Stimulated activated CD8-positive, alpha-beta memory T cell treated with anti-CD3 and anti-CD28 coated beads, Interleukin-12 subunit alpha, Interleukin-12 subunit beta, amount 100 ng/mL, for 24 hours (primary cell): Measurements from ENCODE around the gene UMPS.

Experiments used
- DNase-seq: peaks from one replicate; pipeline ENCODE4 v3.0.0-alpha.2; 2020; ENCODE audit errors: extremely low read depth

Gene UMPS

DNA sequence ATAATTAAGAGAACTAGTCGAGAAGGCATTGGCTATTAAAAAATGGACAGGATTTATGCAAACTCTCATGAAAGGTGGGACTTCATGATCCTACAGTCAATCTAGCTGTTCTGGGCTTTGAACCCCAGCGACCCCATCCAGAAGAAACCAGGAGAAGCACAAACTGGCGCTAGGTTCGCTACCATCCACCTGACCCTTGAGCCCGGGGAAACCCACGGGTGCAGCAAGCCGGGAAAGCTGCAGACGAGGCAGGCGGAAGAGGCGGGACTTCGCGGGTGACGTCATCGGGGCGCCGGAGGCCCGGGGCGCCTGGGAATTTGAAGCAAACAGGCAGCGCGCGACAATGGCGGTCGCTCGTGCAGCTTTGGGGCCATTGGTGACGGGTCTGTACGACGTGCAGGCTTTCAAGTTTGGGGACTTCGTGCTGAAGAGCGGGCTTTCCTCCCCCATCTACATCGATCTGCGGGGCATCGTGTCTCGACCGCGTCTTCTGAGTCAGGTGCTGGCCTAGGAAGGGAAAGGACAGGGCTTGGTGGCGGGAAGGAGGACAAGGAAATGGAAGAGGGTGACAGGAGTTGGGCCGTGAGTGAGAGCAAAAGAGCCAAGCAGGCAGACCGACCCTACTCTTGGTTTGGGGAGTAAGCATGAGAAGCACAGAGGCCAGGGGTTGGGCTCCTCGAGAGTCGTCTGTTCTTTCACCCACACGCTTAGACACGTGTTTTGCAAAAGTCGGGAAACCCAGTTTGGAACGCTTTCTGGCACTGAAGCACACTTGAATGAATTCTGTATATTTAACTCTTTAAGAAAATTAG is at the start of gene UMPS:
Gene UMPS (plus strand): TSS at position 324 of the 812 bp plus-strand sequence. CDS start 20 bp downstream, at position 344.
- peak; percentile 84 for DNase-seq

DNA sequence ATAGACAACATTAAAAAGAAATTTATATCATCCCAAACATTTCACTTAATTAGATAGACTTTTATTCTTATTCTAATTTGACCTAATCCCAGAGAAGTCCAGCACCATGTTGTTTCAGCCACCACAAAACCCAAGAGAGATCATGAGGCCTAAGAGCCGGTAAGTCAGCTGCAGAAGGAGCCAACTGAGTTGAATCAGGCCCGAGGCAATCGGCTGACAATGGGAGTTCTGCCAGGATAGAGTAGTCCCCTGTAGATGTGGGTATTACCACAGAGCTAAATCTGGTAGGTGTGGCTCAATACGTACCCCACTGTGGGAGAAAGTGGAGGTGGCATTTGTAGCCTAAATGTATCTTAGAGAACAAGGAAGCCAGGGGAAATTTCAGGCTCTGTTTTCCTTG is 49.7 kb upstream of the UMPS start:
- no peak for DNase-seq

DNA sequence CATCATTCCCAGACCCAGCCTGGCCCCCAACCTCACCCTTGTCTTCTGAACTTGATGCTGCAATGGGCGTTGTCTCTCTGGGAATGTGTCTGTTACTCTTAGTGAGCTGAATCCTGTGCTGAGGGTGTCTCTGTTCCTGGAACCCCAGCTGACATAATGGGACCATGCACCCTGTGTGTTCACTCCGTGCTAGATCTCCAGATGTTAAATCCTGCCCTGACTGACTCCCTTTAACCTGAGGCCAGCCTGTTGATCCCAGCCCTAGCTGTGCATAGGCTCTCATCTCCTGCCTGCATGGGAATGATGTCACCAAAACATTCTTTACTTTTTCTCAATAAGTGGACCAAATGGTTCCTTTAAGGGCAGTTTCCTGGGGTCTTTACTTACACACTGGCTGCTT is 48.0 kb upstream of the UMPS start:
- no peak for DNase-seq

DNA sequence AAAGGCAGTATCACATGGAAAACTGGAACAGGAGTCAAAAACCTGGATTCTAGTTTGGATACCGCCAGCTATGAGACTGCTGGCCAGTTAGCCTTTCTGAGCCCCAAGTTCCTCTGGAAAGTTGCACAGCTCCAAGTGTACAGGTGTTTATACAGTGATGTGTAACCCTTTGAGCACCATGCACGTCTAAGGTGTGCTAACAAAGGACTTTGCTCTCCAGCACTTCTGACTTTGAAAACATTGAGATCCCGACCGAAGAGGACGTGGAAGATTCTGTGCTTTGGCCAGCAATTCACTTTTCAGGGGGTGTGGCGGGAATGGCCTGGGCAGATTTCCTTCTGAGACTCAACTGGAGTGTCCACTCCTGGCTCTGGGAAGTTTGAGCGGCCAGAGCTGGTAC is 45.8 kb upstream of the UMPS start:
- DNase-seq: no peak

DNA sequence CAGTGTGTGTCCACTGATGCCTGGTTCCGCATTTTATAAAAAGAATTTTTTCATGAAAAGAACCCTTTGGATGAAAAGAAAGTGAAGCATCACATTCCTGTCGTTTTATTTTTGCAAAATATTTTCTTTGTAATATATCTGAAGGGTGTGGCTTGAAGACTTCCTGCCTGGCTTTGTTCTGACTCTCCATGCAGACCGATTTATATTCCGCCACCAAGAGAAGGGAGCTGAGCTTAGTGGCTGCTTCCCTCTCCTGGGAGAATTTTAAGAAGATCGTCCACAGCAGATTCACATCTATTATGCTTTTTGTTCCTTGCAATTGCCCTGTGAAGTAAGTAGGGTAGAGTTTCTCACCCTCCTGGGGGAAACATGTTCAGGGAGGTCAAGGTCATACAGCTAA is 45.2 kb upstream of the UMPS start:
- DNase-seq: no peak

DNA sequence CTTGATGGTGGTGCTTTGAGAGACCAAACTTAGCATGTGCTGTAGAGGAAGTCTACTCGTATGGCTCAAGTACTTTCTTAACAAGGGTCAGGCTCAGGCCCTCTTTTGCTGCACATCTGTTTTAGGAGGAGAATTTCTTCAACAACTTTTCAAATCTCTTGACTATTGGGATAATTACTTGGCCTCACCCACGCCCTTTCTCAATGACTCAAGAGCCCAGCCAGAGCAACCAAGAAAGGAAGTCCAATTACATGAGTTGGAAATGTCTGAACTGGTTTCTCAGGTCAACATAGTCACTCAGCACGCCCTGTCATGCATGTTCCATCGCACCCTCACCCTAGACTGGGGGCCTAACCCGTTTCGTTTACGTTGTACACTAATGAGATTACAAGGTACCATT is 44.8 kb upstream of the UMPS start:
- DNase-seq: no peak

DNA sequence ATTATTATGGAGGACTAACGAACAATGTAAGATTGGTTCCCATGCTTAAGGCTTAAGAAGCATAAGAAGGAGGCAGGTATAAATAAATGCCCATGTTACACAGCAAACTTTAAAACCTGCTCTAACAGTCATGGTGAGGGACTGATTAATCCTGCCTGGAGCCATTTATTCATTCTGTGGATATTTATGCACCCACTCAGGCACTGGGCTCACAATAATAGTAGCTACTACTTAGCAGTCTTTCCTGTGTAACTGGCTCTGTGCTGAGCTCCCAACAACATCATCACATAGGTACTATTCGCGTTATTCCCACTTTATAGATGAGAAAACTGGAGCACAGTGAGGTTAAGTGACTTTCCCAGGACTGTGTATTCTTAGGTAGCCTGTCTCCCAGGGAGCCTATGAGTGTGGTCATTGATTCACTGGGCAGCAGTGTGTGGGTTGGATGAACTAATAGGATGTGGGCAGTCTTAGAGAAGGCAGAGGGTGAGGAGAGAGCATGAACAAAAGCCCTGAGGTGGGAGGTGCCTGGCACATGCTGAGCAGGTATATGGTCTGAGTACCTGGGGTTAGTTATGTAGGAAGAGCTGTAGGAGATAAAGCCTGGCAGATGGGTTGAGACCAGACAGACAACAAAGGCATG is 44.1 kb upstream of the UMPS start:
- DNase-seq: no peak

DNA sequence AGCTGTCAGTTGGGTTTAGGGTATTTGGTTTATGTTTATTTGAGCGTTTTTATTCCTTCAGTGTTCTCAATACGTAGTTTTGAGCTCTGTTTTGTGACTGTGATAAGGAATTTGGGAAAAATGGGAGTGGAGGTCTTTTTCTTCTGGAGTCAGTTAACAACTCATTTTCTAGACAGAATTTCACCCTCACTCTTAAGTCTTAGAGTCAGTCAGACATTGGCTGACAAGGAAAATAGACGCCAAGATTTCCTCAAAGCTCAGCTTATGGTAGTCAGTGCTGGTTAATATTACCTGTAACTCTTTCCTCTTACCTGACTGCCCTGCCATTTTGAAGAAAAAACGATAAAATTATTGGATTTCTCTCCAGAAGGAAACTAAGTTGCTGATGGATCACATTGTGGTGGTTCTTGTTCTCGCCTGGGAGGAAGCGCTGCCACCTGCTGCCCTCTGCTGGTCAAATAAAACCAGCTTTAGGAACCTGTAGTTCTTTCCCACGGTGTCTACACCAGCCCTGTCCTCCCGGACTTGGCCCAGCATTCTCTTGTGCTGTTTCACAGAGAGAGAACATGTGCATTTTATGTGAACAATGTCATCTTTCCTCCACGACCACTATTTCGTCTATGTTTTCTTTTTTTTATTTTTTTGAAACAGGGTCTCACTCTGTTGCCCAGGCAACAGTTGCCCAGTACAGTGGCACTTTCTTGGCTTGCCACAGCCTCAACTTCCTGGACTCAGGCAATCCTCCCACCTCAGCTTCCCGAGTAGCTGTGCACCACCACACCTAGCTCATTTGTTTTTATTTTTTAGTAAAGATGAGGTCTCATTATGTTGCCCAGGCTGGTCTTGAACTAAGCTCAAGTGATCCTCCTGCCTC is 41.4 kb upstream of the UMPS start:
- peak; percentile 33 for DNase-seq

DNA sequence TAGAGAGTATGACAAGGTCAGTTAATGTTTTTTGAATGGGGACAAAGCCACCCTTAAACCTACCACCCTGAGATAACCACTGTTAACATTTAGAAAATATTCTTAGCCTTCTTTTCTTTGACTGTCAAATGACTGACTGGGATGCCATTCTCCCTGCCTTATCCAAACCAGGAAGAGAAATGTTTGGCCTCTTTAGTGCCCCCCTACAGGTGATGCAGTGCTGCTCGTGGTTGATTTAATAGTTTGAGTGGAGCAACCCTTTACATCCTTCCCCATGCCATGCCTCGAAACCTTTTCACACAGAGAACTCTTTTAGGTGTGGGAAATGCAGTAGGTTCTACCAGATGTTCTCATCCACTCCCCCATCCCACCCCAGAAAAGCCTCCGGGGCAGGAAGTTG is 38.7 kb upstream of the UMPS start:
- no peak for DNase-seq

DNA sequence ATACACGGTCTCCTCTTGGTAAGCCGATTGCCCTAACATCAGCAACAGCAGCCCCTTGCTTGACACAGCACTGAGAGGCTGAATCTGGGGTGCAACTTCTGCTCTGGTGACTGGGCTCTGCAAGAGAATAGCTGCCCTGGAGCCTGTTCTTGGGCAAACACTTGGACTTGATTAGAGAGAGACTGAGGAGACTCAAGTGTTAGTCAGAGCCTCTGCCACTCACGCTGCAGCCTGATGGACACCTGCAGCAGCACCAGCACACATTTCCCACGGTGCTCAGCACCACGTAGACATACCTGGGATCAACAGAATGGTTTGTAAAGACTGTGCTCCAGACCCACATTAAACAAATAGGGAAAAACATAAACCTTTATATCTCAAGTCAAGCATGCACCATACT is 35.8 kb upstream of the UMPS start:
- DNase-seq: no peak

DNA sequence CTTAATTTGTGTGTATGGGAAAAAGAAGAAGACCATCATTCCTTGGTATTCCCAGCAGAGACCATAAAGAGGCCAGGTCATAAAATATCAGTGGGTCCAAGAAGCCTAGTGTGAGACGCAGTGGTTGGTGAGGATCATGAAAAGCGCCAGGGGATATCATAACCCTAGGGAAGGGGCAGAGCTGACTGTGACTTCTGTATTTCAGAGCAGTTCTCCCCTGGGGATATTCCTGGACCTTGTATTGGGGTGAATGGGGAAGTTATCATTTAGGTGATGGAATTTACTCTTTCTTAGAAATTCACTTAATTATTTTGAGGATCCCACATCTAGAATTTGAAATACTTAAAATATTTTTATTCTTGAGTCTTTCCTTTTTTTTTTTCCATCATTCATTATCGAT is 34.9 kb upstream of the UMPS start:
- DNase-seq: no peak

DNA sequence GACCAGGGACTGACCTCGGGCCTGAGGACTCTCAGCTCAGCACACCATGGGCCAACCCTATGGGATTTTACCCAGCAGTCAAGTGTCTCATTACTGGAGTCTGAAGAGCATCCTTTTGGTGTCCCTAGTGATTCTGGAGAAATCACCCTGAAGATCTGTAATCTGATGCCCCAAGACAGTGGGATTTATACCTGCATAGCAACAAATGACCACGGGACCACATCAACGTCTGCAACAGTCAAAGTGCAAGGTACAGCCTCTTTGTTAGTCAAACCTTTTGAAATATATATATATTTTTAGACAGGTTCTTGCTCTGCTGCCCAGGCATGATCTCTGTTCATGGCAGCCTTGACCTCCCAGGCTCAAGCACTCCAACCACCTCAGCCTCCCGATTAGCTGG is 34.2 kb upstream of the UMPS start:
- DNase-seq: no peak

DNA sequence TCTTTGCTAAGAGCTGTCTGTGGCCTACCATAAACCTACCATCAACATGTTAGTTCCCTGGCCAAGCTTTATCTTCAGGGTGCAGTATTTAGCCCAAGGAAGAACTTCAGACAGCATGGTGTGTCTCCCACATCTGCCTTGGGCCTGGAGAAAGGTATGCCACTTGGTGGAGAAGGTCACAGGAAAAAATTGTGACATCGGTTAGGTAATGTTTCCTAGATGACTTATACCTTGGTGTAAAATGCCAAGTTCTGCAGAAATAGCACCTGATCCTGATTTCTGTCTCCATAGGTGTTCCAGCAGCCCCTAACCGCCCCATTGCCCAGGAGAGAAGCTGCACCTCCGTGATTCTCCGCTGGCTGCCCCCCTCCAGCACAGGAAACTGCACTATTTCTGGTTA is 33.0 kb upstream of the UMPS start:
- DNase-seq: no peak

DNA sequence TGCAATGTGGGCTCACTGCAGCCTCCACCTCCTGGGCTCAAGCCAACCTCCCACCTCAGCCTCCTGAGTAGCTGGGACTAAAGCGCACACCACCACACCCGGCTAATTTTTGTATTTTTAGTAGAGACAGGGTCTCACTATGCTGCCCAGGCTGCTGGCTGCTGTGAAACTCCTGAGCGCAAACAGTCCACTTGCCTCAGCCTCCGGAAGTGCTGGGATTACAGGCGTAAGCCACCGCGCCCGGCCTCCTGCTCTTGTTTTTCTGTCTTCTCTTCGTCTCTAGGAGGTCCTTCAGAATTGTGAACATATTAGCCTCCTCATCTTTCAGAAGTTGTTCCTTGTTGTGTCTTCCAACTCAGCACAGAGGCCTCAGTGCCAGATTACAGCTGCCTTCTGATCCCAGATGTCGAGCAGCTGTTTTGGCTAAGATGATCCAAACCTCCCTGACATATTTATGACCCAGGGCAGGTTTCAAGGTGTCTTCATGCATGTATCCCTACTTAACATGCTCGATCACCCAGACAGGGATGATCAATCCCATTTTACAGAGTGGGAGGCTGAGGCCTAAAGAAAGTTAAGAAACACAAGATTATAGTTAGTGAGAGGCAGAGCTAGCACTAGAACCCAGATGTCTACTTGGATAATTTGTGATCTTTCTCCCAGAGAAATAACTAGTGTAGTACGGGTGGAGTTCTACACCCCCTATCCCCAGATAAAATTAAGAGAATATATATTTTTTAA is 32.1 kb upstream of the UMPS start:
- DNase-seq: no peak

DNA sequence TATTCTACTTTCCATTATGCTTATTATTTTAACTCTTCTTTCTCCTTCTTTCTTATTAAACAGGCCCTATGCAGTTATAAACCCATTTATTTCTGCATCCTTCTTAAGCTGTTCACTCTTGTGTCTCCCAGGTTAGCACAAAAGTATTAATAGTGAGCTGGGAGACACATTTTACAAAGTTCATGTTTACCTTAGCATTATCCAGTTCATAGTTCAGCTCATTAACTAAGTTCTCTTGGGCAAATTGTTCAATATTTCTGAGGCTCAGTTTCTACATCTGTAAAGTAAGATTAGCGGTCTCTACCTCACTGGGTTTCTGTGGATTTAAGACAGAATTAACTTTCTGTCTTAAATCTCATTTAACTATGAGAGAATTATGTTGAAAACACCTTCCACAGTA is 31.2 kb upstream of the UMPS start:
- DNase-seq: no peak

DNA sequence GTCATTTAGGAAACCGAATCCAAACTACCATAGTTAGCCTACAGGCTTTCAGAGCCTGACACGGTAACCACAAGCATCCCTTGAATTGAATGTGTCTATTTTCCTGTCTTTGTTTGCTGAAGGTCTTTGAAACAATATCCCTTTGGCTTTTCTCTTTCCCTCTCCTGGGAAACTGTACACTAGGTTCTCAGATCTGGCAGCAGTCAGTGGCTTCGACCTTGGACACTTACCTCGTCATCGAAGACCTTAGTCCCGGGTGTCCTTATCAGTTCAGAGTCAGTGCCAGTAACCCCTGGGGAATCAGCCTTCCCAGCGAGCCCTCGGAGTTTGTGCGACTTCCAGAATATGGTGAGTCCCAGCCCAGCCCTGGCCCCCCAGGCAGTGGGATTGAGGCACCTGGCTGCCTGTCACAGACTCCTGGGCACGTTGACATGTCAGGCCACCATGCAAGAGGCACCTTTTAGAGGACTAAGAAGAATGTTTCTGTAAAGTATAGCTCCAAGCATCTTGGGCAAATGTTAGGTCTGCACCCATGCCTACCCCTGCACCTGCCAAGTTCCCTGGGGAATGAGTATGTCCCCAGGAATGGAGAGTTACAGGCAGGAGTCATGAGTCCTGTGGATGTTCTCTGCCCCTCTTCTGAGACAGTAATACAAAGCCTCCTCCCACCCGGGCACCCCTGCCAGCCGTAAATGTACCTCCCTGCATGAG is 30.4 kb upstream of the UMPS start:
- DNase-seq: no peak

DNA sequence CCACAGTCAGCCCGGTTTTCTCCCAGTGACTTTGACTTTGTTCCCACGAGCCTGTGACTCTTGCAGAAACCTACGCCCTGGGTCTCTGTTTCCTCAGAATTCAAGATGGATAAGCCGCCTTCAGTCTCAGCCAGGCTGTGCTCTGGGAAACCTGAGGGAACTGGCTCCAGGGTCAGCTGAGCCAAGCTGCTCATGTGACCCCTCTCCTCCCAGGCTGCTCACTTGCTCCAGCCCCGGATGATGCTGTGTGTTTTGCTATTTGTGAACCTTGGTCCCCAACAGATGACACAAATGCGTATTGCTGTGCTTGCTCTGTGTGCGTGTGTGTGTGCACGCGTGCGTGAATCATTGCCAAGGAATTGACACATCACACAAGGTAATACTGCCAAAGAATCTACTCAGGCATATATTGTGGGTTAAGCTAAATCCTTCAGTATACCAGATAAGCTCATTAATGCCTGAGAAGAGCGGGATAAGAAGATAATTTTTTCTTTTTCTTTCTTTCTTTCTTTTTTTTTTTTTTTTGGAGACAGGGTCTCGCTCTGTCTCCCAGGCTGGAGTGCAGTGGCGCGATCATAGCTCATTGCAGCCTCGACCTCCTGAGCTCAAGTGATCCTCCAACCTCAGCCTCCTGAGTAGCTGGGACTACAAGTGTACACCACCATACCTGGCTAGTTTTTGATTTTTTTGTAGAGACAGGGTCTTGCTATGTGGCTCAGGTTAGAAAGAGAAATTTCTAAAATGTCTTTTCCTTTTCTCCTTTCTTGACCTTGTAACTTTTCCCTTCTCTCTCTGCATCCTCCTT is 29.2 kb upstream of the UMPS start:
- no peak for DNase-seq

DNA sequence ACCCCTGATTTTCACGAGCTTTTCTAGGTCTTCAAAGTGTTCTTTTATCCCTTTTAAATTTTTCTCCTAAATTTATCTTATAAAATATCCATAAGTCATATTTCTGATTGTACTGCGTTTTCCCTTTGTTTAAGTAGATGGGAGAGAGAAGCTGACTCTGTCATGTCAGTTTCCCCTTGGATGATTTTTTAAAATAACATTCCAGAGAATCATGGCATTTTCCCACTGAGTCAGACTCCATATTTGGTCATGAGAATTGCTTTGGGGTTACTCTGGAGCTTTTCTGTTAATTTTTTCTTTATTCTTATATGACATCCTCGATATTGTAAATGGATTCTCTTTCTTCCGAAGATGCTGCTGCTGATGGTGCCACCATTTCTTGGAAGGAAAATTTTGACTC is 28.6 kb upstream of the UMPS start:
- no peak for DNase-seq

DNA sequence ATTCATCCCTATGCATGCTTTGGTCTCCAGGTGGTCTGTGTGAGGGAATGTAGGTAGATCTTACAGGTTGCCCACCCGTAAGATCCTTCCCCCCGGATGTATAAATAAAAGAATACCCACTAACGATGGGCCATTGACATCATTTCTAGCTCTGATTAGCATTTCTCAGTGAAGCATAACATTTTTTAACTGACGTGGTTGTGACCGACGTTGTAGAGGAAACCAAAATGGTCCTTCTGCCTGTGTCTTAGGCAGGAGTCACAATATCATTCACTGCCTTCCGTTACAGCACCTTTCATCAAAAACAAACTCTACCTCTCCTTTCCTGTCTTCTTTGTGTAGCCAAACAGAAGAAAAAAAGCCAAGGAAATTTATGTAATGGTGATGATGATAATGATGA is 27.3 kb upstream of the UMPS start:
- no peak for DNase-seq

DNA sequence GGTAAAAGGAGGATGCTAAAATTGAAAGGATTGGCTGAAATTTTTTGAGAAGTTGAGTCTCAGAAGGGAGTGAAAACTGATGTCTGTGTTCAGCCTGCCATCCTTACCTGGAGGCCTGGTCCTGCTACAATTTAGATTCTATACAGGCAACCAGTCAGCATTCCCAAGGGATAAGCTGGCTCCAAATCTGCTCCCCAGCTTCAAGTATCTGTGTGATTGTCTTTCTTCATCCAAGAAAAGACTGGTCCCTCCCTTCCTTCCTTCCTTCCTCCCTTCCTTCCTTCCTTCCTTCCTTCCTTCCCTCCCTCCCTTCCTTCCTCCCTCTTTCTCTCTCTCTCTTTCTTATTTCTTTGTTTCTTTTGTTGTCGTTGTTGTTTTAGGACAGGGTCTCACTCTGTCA is 24.7 kb upstream of the UMPS start:
- no peak for DNase-seq
